Islet of Langerhans (tissue), 1 donor: ENCODE data around the gene DCTN3.

Experiments used
- FAIRE-seq: peaks from one replicate; lab custom pipeline; 2011; peaks lifted over from hg19 to GRCh38; lab: Jason Lieb, UNC

DCTN3 gene

GRCh38 chr9:34573599-34574325 is 46.5 kb downstream of the DCTN3 start:
- FAIRE-seq = no peak

- FAIRE-seq = no peak
Observed at GRCh38 chr9:34572628-34573027, 47.7 kb downstream of the DCTN3 start.

- FAIRE-seq = no peak
Observed at GRCh38 chr9:34572092-34572491, 48.2 kb downstream of the DCTN3 start.

- FAIRE-seq = no peak
Observed at GRCh38 chr9:34571481-34571810, 48.8 kb downstream of the DCTN3 start.

- no peak for FAIRE-seq
Observed at GRCh38 chr9:34570809-34571480, 49.4 kb downstream of the DCTN3 start.

GRCh38 chr9:34570376-34570775 is 49.9 kb downstream of the DCTN3 start:
- no peak for FAIRE-seq

- no peak for FAIRE-seq
Observed at GRCh38 chr9:34568774-34569173, 51.5 kb downstream of the DCTN3 start.

GRCh38 chr9:34568133-34568532 is 52.2 kb downstream of the DCTN3 start:
- no peak for FAIRE-seq

- FAIRE-seq = no peak
Observed at GRCh38 chr9:34566972-34567371, 53.3 kb downstream of the DCTN3 start.

- no peak for FAIRE-seq
Observed at GRCh38 chr9:34566322-34566721, 54.0 kb downstream of the DCTN3 start.

GRCh38 chr9:34565856-34566255 is 54.4 kb downstream of the DCTN3 start:
- FAIRE-seq = no peak

GRCh38 chr9:34564617-34565016 is 55.7 kb downstream of the DCTN3 start:
- no peak for FAIRE-seq
